K562 (cell line): ENCODE results near the gene CDC14B. TPM values are rescaled to one million over a fixed set of nuclear protein-coding genes. Genes with fewer than 3 reads are reported as not detected.

Experiments
- CXXC5 ChIP-seq: fragments of 250-450 bp; sonication (Bioruptor Pico); IDR thresholded peaks from 2 replicates; pipeline ENCODE4 v1.8.0; 2022; ENCODE audit warnings: inconsistent platforms, mild to moderate bottlenecking, moderate library complexity
- DLX4 ChIP-seq: fragments of 250-450 bp; sonication (Bioruptor Pico); IDR thresholded peaks from 2 replicates; pipeline ENCODE4 v1.6.1; 2021; ENCODE audit warnings: mild to moderate bottlenecking
- ELF2 ChIP-seq: fragments of 250-450 bp; sonication (Bioruptor Pico); IDR thresholded peaks from 2 replicates; pipeline ENCODE4 v1.5.0; 2021; ENCODE audit warnings: mild to moderate bottlenecking
- FOXP4 ChIP-seq: sonication (generic); formaldehyde crosslinking; IDR thresholded peaks from 2 replicates; pipeline ENCODE4 v1.8.0; 2022; ENCODE audit warnings: mild to moderate bottlenecking, missing genetic modification reagents, borderline replicate concordance
- HMG20A ChIP-seq: fragments of 450-650 bp; formaldehyde crosslinking; conservative IDR thresholded peaks from 2 replicates; pipeline ENCODE4 v1.4.0; 2020; ENCODE audit warnings: mild to moderate bottlenecking, mixed read lengths
- HMGN3 ChIP-seq: IDR thresholded peaks from 2 replicates; pipeline ENCODE4 v1.6.1; 2011; ENCODE audit warnings: borderline replicate concordance, low read depth, mild to moderate bottlenecking, mixed read lengths, low read length; ENCODE audit not compliant: insufficient read length; ENCODE audit errors: extremely low read depth
- MTF1 ChIP-seq: fragments of 250-450 bp; sonication (Bioruptor Pico); IDR thresholded peaks from 2 replicates; pipeline ENCODE4 v1.9.0; 2021; ENCODE audit warnings: moderate library complexity, mild to moderate bottlenecking, inconsistent platforms, borderline replicate concordance
- NR0B1 ChIP-seq: fragments of 450-650 bp; IDR thresholded peaks from one replicate; pipeline ENCODE4 v1.6.1; 2018; ENCODE audit warnings: mild to moderate bottlenecking, moderate library complexity; ENCODE audit not compliant: partially characterized antibody
- PHB ChIP-seq: fragments of 250-450 bp; sonication (Bioruptor Pico); IDR thresholded peaks from 2 replicates; pipeline ENCODE4 v1.5.0; 2021
- SAFB ChIP-seq: fragments of 200-400 bp; formaldehyde crosslinking; IDR thresholded peaks from 2 replicates; pipeline ENCODE4 v1.6.1; 2017; ENCODE audit warnings: low read depth, low read length, borderline replicate concordance
- STAT5B ChIP-seq: fragments of 250-450 bp; sonication (Bioruptor Pico); IDR thresholded peaks from 2 replicates; pipeline ENCODE4 v1.8.0; 2021; ENCODE audit warnings: mild to moderate bottlenecking, inconsistent platforms
- SUPT5H ChIP-seq: fragments of 450-650 bp; IDR thresholded peaks from 2 replicates; pipeline ENCODE4 v1.6.1; 2016
- TEAD4 ChIP-seq, 2 experiments: sonication (generic) in 1 of 2; formaldehyde crosslinking in 1 of 2; IDR thresholded peaks; 2 replicates each; pipeline versions ENCODE4 v1.6.1 to v1.8.0; 2012 to 2022; ENCODE audit warnings: borderline replicate concordance in 1 of 2, inconsistent platforms in 1 of 2, low read length in 1 of 2, mild to moderate bottlenecking in 1 of 2, missing genetic modification reagents in 1 of 2
- ZBED1 ChIP-seq: IDR thresholded peaks from 2 replicates; pipeline ENCODE4 v1.6.1; 2014
- ZBTB8A ChIP-seq: fragments of 450-650 bp; IDR thresholded peaks from 2 replicates; pipeline ENCODE4 v1.6.1; 2018; ENCODE audit warnings: mild to moderate bottlenecking, moderate library complexity; ENCODE audit not compliant: partially characterized antibody
- ZBTB9 ChIP-seq: fragments of 450-650 bp; formaldehyde crosslinking; IDR thresholded peaks from 2 replicates; pipeline ENCODE4 v1.4.0; 2020; ENCODE audit warnings: mild to moderate bottlenecking, moderate library complexity
- ZFP36 ChIP-seq: fragments of 150-350 bp; IDR thresholded peaks from 2 replicates; pipeline ENCODE4 v1.6.1; 2018; ENCODE audit warnings: low read length, low read depth; ENCODE audit not compliant: partially characterized antibody
- ZNF277 ChIP-seq: fragments of 250-450 bp; sonication (Bioruptor Pico); IDR thresholded peaks from 2 replicates; pipeline ENCODE4 v1.8.0; 2022; ENCODE audit warnings: inconsistent platforms, mild to moderate bottlenecking, moderate library complexity, borderline replicate concordance
- ZNF436 ChIP-seq: fragments of 250-450, 450-650 bp; sonication (Bioruptor Pico); formaldehyde crosslinking; IDR thresholded peaks from 2 replicates; pipeline ENCODE4 v1.7.0; 2020; ENCODE audit warnings: mild to moderate bottlenecking
- ZNF586 ChIP-seq: fragments of 450-650 bp; formaldehyde crosslinking; conservative IDR thresholded peaks from 2 replicates; pipeline ENCODE4 v1.4.0; 2020; ENCODE audit warnings: mild to moderate bottlenecking, moderate library complexity
- ZNF695 ChIP-seq: fragments of 450-650 bp; formaldehyde crosslinking; IDR thresholded peaks from 2 replicates; pipeline ENCODE4 v1.4.0; 2020; ENCODE audit warnings: mild to moderate bottlenecking, moderate library complexity
- ZSCAN29 ChIP-seq: fragments of 450-650 bp; IDR thresholded peaks from 2 replicates; pipeline ENCODE4 v1.6.1; 2017
- polyA plus RNA-seq, 8 experiments: library from polyadenylated mRNA; depleted of rRNA in 4 of 8; stranded (reverse) in 5 of 8; unstranded in 3 of 8; fragments of >200 nt; fragmentation: Nextera tagmentation in 2 of 8; fragmentation: Illumina TruSeq in 1 of 8; extraction: Ambion mirVana in 2 of 8; extraction: Trizol in 1 of 8; gene quantifications; 2 replicates each; pipeline versions ENCODE4 v1.2.1 to v1.2.3, GENCODE V29; 2011 to 2014; ENCODE audit warnings: inconsistent platforms in 1 of 8, missing spikeins in 1 of 8
- total RNA-seq, 7 experiments: library from RNA; depleted of rRNA in 6 of 7; stranded (reverse); fragments of >200 nt in 6 of 7; fragmentation: Illumina TruSeq in 2 of 7; extraction: Trizol in 2 of 7; gene quantifications; 2 replicates each; pipeline versions ENCODE4 v1.2.1 to v1.2.3, GENCODE V29; 2011 to 2021; ENCODE audit warnings: low replicate concordance in 1 of 7

CDC14B gene
- total and polyA plus RNA-seq, 9 of the 15 experiments (the other 6 are each of a cell fraction or from before 2014, with no cell fraction given): 1.4 to 6.0 (median 3.8) TPM

GRCh38 chr9:96566498-96567202, 53.0 kb downstream of the CDC14B start (continued):
- TF ChIP-seq SUPT5H (peak; percentile 49; the same call in 1 of the 2 replicates), TEAD4 (IDR thresholded peaks at IDR 0.05; ENCODE audit: low read length) (no peak), TEAD4 (CRISPR knock-in tag; IDR thresholded peaks at IDR 0.05; ENCODE audit: borderline replicate concordance) (no peak), ZNF277 (no peak), ZNF436 (CRISPR knock-in tag) (no peak), ZSCAN29 (no peak), ZFP36 (no peak), FOXP4 (CRISPR knock-in tag) (no peak), STAT5B (no peak), HMGN3 (peak; percentile 79), SAFB (peak; percentile 74; the same call in 1 of the 2 replicates), ZBED1 (no peak), ZBTB9 (CRISPR knock-in tag) (no peak), HMG20A (CRISPR knock-in tag) (no peak), PHB (no peak), ELF2 (peak; percentile 89), ZBTB8A (no peak), ZNF586 (CRISPR knock-in tag) (no peak), ZNF695 (CRISPR knock-in tag) (no peak), NR0B1 (no peak), DLX4 (CRISPR knock-in tag) (no peak), MTF1 (CRISPR knock-in tag) (no peak), CXXC5 (CRISPR knock-in tag) (peak; percentile 58)
